Gastrocnemius medialis (tissue), 4 donors: ENCODE results near the gene DSCAML1.

Source experiments
- POLR2A ChIP-seq, 2 donors: fragments of 450-650 bp; IDR thresholded peaks; one replicate each; pipeline ENCODE4 v1.6.1; 2017; ENCODE audit warnings: antibody characterized with exemption in 2 of 2, mild to moderate bottlenecking in 2 of 2, moderate library complexity in 2 of 2
- TF ChIP-seq, protein P1 (sequence below), 5 experiments: fragments of 450-650 bp in 3 of 5; fragments of 200-600 bp in 2 of 5; sonication (generic) in 2 of 5; IDR thresholded peaks in 4 of 5; conservative IDR thresholded peaks in 1 of 5; 1 replicate in 4 of 5; 2 replicates in 1 of 5; pipeline ENCODE4 v1.5.1; 2016 to 2019; ENCODE audit warnings: antibody characterized with exemption in 5 of 5, mild to moderate bottlenecking in 3 of 5, moderate library complexity in 3 of 5

DNA sequence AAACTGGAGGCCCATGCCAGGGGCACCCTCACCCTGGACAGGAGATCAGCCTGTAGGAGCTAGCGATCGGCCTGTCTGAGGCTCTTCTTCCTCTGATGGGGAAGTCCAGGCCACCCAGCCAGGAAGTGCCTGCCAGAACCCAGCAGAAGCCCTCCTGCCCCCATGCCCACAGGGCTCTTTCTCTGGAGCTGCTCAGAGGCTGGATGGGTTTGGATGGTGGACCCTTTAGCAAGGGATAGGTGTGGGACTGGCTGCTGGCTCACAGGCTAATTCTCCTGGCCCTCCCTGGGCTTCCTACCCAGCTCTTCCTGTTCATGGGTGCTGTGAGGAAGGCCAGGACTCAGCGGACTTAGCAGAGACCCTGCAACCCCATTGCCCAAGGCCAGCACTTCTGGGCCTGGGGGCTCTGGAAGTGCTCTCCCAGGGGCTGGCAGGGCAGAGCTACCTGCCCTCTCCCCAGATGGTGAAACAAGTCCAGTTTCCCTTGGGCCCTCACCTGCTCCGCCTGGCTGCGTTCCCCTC, 19.9 kb upstream of the DSCAML1 start:
- TF ChIP-seq, protein P1, sequence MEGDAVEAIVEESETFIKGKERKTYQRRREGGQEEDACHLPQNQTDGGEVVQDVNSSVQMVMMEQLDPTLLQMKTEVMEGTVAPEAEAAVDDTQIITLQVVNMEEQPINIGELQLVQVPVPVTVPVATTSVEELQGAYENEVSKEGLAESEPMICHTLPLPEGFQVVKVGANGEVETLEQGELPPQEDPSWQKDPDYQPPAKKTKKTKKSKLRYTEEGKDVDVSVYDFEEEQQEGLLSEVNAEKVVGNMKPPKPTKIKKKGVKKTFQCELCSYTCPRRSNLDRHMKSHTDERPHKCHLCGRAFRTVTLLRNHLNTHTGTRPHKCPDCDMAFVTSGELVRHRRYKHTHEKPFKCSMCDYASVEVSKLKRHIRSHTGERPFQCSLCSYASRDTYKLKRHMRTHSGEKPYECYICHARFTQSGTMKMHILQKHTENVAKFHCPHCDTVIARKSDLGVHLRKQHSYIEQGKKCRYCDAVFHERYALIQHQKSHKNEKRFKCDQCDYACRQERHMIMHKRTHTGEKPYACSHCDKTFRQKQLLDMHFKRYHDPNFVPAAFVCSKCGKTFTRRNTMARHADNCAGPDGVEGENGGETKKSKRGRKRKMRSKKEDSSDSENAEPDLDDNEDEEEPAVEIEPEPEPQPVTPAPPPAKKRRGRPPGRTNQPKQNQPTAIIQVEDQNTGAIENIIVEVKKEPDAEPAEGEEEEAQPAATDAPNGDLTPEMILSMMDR (IDR thresholded peaks at IDR 0.05 in 4 of 5, conservative IDR thresholded peaks at IDR 0.05 in 1 of 5): no peak
- TF ChIP-seq POLR2A (IDR thresholded peaks at IDR 0.05): no peak
